ENCODE data around the gene MEOX1.
A peak's percentile ranks its signal among the peaks of the same experiment; 100 is the strongest.

MEOX1 gene

DNA sequence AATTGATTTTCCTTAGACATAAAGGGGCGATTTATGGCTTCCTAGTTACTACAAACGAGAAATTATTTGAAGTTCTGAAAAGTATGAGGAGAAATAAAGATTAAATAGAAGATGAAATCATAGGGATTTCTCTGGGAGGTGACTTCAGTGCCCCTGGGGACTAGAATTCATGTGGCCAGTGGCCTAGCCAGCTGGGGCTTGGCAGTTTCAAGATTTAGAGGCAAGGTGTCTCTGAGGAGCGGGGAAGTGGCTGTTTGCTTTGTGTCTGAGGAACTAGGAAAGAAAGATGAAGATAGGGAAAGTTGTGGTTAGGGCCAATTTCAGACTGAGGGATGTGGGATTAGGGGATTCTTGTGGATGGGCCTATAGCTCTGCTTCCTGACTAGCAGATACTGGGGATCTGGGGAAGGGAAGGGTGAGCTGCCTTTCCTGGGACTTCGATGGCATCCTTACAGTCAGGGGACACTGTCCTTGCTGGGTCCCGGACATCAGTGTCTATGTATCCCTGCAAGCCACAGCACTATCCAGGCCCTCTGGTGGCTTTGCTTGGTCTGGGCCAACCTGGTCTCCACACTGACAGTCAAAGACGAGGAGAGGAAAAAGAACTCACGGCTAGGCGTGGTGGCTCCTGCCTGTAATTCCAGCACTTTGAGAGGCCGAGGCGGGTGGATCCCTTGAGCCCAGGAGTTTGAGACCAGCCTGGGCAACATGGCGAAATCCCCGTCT is 22.4 kb upstream of the MEOX1 start:
- no peak for FAIRE-seq

DNA sequence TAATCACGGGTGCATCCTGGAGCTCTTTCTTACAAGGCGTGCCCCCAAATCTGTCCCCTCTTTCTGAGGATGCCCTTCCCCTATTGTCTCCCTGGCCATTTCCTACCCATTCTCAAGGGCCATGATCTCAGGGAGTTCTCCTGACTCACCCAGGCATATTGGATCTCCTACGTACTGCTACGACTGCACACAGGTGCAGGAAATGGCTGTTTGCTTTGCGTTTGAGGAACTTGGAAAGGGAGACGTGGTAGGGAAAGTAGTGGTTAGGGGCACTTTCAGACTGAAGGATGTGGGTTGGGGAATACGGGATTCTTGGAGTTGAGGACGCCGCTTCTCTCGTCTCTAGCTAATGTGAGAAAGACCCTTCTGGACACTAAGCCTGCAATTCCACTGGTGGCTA is 18.7 kb upstream of the MEOX1 start:
- FAIRE-seq (no peak), DNase-seq (ENCODE audit: extremely low spot score, insufficient read length, low read depth) (no peak)

More for the DNA sequence above, 22.4 kb upstream of the MEOX1 start:
- DNase-seq (ENCODE audit: extremely low spot score, insufficient read length, low read depth): no peak

DNA sequence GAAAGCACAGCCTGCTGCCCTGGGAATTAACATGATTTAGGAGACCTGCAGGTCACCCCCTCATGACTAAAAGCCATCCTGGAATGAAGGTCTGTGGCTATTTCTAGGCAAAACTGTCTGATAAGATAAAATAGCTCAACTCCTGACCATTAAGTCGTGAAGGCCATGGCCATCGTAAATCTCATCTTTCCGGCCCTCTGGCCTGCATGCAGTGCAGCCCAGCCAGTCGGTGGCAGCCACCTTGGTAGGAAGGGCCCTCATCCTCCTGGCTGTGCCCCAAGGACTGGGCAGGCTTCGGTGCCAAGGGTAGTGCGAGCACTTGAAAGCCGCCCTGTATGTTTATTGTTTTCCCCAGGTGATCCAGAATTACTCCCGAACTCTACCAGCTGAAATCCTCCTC is 18.2 kb upstream of the MEOX1 start:
- FAIRE-seq: no peak
- DNase-seq (ENCODE audit: extremely low spot score, insufficient read length, low read depth): no peak

DNA sequence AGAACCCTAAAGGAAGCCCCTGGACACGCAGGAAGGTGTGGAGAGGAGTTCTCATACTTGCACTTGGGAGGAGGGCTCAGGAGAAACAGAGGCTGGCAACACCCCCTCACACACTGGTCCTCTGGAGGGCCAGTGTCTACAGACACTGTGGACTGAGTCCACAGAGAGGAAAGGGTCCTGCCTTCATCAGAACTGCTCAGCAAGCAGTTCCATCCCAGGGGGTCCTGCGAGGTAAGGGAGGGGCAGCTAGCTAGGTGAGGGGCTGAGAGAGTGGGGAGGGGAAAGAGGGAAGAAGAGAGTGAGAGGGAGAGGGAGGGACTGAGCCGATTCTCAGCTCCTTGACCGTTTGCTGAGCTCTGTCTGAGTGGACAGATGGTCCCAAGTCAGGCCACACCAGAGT is 17.7 kb upstream of the MEOX1 start:
- no peak for DNase-seq (ENCODE audit: extremely low spot score, insufficient read length, low read depth)
- FAIRE-seq: no peak

DNA sequence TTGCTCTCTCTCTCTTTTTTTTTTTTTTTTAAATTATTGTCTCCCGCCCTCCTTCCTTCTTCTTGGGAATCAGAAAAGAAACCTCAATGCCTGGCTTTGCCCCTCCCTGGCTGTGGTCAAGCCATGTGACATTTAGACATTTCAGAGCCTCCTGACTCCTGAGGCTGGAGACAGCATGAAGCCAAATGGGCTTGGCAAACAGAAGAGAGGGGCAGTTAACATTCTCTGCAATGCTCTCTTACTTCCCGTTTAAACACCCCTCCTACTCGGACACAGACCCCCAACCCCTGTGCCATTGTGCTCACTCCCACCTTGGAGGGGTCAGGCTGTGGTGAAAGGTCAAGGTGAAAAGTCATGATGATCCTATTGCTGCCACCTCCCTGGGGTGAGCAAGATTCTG is 14.7 kb upstream of the MEOX1 start:
- no peak for DNase-seq (ENCODE audit: extremely low spot score, insufficient read length, low read depth)
- FAIRE-seq: no peak

DNA sequence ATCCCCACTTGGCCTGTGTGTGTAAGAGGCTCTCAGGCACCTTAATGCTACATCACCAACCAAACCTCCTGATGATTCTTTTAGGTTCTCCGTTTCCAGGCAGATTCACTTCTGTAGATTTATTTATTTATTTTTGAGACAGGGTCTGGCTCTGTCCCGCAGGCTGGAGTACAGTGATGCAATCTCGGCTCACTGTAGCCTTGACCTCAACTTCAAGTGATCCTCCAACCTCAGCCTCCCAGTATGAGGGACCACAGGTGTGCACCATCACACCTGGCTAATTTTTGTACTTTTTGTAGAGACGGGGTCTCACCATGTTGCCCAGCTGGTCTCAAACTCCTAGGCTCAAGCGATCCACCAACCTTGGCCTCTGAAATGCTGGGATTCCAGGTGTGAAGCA is 12.7 kb upstream of the MEOX1 start:
- DNase-seq (ENCODE audit: extremely low spot score, insufficient read length, low read depth) (no peak), FAIRE-seq (no peak)

DNA sequence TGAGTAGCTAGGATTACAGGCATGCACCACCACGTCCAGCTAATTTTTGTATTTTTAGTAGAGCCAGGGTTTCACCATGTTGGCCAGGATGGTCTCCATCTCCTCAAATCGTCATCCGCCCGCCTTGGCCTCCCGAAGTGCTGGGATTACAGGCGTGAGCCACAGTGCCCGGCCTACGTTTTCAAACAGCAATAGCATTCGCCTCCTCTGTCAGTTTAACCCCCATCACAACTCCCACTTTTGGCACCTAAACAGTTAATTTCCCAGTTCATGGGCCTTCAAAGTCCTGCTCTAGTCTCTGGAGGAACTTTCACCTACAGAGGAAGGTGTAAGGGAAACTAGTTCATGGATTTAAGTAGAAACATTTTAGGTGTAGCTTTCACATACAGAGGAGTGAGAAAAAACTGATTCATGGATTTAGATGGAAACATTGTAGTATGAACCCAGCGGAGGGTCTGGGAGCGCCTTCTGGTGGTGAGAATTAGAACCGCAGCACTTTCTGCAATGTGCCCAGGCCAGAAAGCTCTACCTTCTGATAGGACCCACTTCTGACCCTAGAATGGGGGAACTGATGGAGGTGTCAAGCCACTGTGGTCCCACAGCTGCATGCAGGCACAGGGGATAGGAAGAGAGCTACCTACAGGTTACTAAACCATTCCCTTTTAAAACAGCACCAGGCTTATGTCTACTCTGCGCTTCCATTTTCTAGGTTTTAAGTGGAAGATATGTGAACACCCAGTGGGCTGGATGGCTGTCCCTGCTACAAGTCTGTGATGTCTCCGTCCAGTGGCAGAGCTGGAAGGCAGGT is 12.0 kb upstream of the MEOX1 start:
- DNase-seq (ENCODE audit: extremely low spot score, insufficient read length, low read depth) (peak; percentile 32), FAIRE-seq (peak; percentile 79)

DNA sequence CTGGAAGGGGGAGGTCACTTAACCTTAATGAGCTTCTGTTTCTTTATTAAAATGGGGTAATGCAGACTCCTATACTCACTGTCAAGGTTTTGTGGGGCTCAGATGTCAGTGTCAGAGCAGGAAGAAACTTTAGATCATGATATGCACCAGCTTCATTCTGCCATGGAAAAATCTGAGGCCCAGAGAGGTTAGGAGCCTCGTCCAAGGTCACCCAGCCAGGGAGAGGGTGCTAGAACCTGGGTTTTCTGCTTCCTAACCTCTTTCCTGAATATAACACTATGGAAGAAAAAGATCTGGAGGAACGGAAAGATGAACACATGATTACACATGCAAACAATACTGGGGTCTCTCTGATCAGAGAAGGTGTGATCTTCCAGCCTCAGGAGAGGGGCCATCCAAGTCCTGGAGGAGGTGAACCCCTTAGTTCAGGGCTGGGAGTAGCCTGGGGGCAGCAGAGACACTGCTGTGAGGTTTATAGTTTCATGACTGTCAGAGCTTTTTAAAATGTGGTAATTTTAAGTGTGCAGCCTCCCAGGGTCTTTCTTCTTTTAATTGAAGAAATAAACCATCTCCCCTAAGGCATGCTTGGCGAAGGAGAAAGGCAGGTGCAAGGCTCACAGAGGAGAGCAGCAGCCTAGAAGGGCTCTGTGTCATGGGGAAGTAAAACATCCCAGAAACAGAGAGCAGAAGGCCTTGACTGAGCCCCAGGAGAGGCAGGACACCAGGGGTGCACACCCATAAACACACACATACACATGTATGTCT is 10.2 kb upstream of the MEOX1 start:
- DNase-seq (ENCODE audit: extremely low spot score, insufficient read length, low read depth) (no peak), FAIRE-seq (no peak)

DNA sequence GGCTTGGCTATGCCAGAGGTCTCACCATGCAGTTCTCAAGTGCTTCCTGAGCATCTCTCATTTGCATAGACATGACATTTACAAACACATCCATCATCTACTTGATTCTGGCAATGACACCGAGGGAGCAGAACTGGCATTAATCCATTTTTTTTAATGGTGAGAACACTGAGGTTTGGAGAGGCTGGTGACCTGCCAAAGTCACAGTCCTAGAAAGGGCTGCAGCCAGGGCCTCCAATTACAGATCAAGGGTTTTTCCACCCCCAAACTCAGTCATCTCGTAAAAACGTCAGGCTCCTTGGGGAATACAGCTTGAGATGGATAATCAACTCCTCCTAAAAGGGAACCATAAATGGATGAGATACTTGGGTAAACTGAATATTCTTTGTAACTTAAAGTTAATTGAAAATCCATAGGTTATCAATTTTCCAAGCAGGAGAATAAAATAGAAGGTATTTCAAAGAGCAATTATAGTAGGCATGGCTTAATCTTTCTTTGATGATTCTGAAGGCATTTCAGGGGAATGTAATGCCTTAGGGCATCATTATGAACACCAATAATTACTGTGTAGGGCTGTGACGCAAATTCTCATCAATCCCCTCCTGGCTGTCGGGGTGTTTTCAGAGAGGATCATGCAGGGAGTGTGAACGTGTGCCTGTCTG is 9.4 kb upstream of the MEOX1 start:
- no peak for DNase-seq (ENCODE audit: extremely low spot score, insufficient read length, low read depth)

DNA sequence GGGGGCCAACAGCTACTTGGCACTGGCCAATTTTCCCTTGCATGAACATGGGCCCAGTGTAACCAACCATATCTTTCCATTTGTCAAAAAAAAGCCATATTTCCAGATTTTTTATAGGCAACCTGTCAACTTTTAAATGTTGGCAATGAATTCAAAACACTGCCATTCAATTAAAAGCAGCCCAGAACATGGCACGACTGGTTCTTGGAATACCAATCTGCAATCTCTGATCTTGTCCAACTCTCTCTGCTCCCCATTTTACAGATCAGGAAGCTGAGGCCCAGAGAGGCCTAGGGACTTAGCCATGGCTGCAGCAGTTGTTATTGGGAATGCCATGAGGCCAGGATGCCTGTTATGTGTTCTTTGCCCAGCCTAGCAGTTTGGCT is 8.9 kb upstream of the MEOX1 start:
- FAIRE-seq (no peak), DNase-seq (ENCODE audit: extremely low spot score, insufficient read length, low read depth) (no peak)

More for the DNA sequence above, 9.4 kb upstream of the MEOX1 start:
- FAIRE-seq: no peak

DNA sequence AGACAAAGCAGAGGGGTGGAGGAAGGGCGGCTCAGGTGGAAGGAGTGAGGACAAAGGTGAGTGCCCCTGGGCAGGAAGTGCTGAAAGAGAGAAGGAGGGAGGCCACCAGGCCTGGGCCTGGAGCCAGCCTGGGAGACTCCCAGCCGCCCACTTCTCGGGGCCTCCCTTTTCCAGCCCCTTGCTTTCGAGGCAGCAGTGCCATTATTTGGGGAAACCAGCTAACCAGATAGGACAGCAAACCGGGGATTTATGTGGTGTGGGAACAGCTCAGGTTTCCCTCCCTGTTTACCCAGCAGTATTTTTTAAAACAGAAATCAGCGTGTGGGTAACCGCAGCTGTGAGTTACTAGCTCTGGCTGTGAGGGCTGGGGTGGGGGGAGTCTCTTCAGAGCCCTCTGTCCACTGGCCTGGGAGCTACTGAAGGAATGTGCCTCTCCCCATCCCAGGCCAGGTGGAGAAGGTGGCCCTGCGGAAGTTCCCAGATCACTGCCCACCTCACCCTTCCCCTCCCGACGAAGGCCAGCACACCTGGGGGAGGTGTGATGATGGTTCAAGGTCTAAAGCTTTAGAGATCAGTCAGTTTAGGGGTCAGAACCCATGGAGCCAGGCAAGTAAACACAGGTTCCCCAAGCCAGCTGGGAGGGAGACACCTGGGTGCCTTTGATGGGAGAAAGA is 8.4 kb upstream of the MEOX1 start:
- DNase-seq (ENCODE audit: extremely low spot score, insufficient read length, low read depth) (no peak), FAIRE-seq (no peak)

DNA sequence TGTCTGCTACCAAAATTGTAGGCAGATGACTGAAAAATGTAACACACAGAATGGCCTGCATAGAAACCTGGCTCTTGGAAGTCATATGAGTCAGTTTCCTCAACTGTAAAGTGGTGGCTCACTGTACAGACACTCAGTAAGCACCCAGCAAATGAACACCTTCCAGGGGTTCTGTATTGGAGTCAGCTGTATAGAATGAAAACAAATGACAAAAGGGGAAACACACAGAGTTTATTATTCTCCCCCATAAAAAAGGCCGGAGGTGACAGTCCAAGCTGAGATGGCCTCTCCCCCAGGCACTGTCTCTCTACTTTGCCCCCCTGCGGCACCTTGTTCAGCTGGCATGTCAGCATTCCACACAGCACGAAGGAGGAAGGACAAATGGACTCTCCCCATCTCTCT is 6.2 kb upstream of the MEOX1 start:
- DNase-seq (ENCODE audit: extremely low spot score, insufficient read length, low read depth) (no peak), FAIRE-seq (no peak)

DNA sequence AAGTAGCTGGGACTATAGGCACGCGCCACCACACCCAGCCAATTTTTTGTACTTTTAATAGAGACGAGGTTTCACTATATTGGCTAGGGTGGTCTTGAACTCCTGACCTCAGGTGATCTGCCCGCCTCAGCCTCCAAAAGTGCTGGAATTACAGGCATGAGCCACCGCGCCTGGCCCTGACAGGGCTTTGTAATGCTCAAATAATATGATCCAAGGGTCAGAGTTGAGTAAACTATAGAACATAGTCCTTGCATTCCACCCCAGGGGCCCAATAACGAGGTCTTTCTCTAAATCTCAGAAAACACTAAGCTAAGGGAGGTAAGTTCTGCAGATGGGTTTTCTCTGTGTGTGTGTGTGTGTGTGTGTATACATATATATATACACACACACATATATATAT is 5.8 kb upstream of the MEOX1 start:
- DNase-seq (ENCODE audit: extremely low spot score, insufficient read length, low read depth) (no peak), FAIRE-seq (no peak)

DNA sequence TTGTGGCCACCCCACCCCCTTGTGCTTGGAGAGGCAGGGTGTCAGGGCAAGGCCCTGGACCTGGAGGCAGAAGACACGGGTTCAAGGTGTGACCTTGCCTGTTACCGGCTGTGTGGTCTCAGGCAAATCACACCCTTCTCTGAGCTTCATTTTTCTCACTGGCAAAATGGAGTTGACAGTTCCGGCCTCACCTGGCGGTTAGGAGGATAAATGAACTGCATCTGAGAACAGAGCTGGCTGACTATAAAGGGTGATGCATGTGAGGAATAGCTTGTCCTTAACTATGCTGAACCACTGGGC is 4.2 kb upstream of the MEOX1 start:
- DNase-seq (ENCODE audit: extremely low spot score, insufficient read length, low read depth): no peak
- FAIRE-seq: no peak

DNA sequence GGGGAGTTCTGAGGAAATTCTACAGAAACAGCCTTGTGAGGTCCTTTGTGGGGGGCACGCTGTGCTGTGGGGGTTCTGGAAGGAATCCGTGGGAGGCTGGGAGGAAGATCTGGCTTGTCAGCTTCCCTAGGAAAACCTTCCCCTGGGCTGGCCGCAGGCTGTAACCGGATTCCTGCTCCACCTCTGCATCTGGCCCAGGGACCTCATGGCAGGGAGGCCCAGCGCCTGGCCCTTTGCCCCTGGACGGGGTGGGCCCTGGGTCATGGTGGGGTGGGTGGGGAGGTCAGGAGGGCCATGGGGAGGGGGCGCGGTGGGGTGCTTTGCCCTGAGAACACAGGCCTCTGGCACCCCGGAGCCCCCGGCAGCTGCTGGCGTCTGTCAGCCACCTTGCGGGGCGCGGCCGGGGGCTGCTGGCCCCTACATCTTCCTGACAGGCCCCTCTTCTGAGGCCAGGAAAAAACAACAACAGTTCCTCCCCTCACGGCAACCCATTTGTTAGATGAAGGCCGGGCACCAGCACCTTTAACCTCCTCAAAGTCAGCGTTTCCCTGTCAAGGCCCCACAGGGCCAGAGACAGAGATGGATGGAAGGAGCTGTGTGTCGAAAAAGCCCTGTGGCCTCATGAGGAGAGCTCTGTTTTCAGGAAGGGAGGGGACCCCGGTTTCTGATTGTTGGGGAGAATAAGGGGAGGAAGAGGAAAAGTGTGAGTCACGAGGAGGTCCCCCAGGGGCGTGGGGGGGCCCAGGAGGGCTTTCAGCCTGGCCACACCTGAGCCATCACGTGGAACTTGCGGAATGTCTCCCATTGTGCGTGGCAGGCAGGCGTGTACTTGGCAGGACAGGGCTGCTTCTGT is 3.6 kb upstream of the MEOX1 start:
- no peak for FAIRE-seq
- no peak for DNase-seq (ENCODE audit: extremely low spot score, insufficient read length, low read depth)

DNA sequence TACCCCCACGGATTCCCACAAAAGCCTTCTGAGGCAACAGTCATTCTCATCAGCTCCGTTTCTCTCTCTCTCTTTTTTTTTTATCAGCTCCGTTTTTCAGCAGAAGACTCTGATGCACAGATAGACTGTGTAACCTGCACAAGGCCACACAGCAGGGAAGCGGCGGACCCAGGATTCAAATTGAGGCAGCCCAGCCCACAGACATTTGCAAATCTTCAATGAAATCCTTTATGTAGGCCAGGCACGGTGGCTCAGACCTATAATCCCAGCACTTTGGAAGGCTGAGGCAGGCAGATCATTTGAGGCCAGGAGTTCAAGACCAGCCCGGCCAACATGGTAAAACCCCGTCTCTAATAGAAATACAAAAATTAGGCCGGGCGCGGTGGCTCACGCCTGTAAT is 2.4 kb upstream of the MEOX1 start:
- no peak for DNase-seq (ENCODE audit: extremely low spot score, insufficient read length, low read depth)
- FAIRE-seq: no peak

DNA sequence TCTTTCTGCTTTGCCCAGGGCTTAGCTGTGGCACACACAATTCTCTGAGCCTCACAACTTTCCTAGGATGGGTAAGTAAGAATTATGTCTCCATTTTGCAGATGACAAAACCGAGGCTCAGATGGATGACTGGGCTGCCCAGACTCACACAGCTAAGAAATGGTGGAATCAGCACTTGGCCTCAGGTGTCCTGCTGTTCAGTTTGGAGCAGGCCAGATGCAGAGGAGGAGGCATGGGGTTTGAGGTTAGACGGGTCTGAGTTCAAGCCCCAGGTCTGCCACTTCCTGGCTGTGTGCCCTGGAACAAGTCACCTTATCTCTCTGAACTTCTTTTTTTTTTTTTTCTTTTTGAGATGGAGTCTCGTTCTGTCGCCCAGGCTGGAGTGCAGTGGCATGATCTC is 1.7 kb upstream of the MEOX1 start:
- FAIRE-seq (no peak), DNase-seq (ENCODE audit: extremely low spot score, insufficient read length, low read depth) (no peak)

DNA sequence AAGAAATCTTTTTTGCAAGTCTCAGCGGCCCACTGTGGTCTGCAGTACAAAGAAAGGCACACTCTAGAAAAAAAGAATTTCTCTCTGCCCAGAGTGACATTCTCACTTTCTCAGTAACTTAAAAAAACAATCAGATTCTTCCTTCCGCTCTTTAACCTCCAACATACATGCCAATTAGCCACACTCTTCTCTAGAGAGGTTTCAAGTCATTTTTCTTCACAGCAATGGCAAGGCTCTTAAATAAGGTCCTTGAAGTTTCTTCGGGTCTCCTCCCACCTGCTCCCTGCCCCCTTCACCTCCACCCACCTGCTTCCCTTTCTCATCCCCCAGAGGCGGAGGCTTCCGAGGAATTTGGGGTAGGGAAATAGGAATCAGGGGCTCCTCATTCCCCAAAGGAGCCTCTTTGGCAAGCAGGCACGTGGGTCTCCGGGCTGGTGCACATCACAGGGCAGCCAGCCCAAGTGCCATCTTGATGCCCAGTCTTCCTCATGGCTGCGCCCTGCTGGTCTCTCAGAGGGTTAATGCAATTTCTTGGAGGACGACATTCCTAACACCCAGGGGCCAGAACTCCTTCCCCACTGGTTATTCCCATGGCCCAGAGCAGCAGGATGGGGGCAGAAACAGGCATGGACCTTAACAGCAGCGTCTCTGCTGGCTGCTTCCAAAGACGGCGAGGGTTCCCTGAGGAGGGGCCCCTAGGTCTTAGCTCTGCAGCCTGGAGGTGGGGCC is 855 bp upstream of the MEOX1 start:
- FAIRE-seq: peak; percentile 26
- no peak for DNase-seq (ENCODE audit: extremely low spot score, insufficient read length, low read depth)
